Neural cell (in vitro differentiated cells): Measurements from ENCODE around the gene HTR5A. TPM values are rescaled to one million over a fixed set of nuclear protein-coding genes. Genes with fewer than 3 reads are reported as not detected.

Experiments used
- H2AFZ ChIP-seq: fragments of 200-600, 300-800 bp; sonication (generic), shearing (Covaris generic); 2 replicates; pipeline ENCODE4 v1.6.0; 2014; ENCODE audit warnings: low read depth, mild to moderate bottlenecking, antibody characterized with exemption, low read length, moderate library complexity
- H3F3A ChIP-seq: fragments of 200-600 bp; shearing (Covaris generic); 2 replicates; pipeline ENCODE4 v1.6.1; 2016; ENCODE audit warnings: mild to moderate bottlenecking, moderate library complexity, mixed read lengths, antibody characterized with exemption, low read length; ENCODE audit not compliant: insufficient read depth, poor library complexity, severe bottlenecking
- H3K27ac ChIP-seq: fragments of 200-600, 300-800 bp; sonication (generic), shearing (Covaris generic); 2 replicates; pipeline ENCODE4 v1.5.1; 2014; ENCODE audit warnings: mild to moderate bottlenecking, low read length, moderate library complexity
- H3K27me3 ChIP-seq: fragments of 300-800, 200-600 bp; sonication (generic), shearing (Covaris generic); 2 replicates; pipeline ENCODE4 v1.6.0; 2014; ENCODE audit warnings: mild to moderate bottlenecking, low read depth, low read length, moderate library complexity; ENCODE audit not compliant: insufficient read depth
- H3K36me3 ChIP-seq: fragments of 300-800, 200-600 bp; sonication (generic), shearing (Covaris generic); 2 replicates; pipeline ENCODE4 v1.5.1; 2014; ENCODE audit warnings: mild to moderate bottlenecking, antibody characterized with exemption, low read length, moderate library complexity; ENCODE audit not compliant: insufficient read depth
- H3K4me2 ChIP-seq: fragments of 300-800, 200-600 bp; sonication (generic), shearing (Covaris generic); 2 replicates; pipeline ENCODE4 v1.6.0; 2014; ENCODE audit warnings: mild to moderate bottlenecking, low read length
- H3K4me3 ChIP-seq: fragments of 300-800, 200-600 bp; sonication (generic), shearing (Covaris generic); 2 replicates; pipeline ENCODE4 v1.5.1; 2014; ENCODE audit warnings: mild to moderate bottlenecking, low read length, moderate library complexity
- H3K79me2 ChIP-seq: fragments of 200-600 bp; shearing (Covaris generic); replicated peaks from 2 replicates; pipeline ENCODE4 v1.6.0; 2014; ENCODE audit warnings: mild to moderate bottlenecking, low read length, moderate library complexity; ENCODE audit not compliant: insufficient read depth
- H3K9ac ChIP-seq: fragments of 300-800, 200-600 bp; sonication (generic), shearing (Covaris generic); 2 replicates; pipeline ENCODE4 v1.6.1; 2016; ENCODE audit warnings: mild to moderate bottlenecking, low read length, mixed read lengths
- H3K9me2 ChIP-seq: fragments of 200-600 bp; shearing (Covaris generic); 2 replicates; pipeline ENCODE4 v1.6.1; 2016; ENCODE audit warnings: mild to moderate bottlenecking, low read length, mixed read lengths; ENCODE audit not compliant: insufficient read depth
- H3K9me3 ChIP-seq: fragments of 200-600, 300-800 bp; sonication (generic), shearing (Covaris generic); 2 replicates; pipeline ENCODE4 v1.6.1; 2016; ENCODE audit warnings: mild to moderate bottlenecking, mixed run types, low read length, moderate library complexity, mixed read lengths
- H4K20me1 ChIP-seq: fragments of 200-600 bp; shearing (Covaris generic); 2 replicates; pipeline ENCODE4 v1.6.1; 2016; ENCODE audit warnings: mild to moderate bottlenecking, mixed run types; ENCODE audit not compliant: insufficient read depth
- EP300 ChIP-seq: fragments of 450-650 bp; conservative IDR thresholded peaks from 2 replicates; pipeline ENCODE4 v1.6.1; 2014; ENCODE audit warnings: antibody characterized with exemption, mild to moderate bottlenecking, moderate library complexity; ENCODE audit not compliant: poor library complexity, severe bottlenecking
- EZH2 ChIP-seq: fragments of 200-600, 300-800 bp; shearing (Covaris generic), sonication (generic); IDR thresholded peaks from 2 replicates; pipeline ENCODE4 v1.6.1; 2014; ENCODE audit warnings: antibody characterized with exemption, low read length, borderline replicate concordance, mild to moderate bottlenecking; ENCODE audit not compliant: insufficient read depth, poor library complexity, severe bottlenecking
- MXI1 ChIP-seq: fragments of 450-650 bp; conservative IDR thresholded peaks from 2 replicates; pipeline ENCODE4 v1.6.1; 2014; ENCODE audit warnings: antibody characterized with exemption, mild to moderate bottlenecking; ENCODE audit not compliant: poor library complexity, severe bottlenecking
- POLR2AphosphoS5 ChIP-seq: IDR thresholded peaks from 2 replicates; pipeline ENCODE4 v1.6.1; 2012
- RAD21 ChIP-seq: fragments of 450-650 bp; conservative IDR thresholded peaks from 2 replicates; pipeline ENCODE4 v1.6.1; 2014; ENCODE audit warnings: antibody characterized with exemption, mild to moderate bottlenecking, moderate library complexity
- SMC3 ChIP-seq: fragments of 450-650 bp; conservative IDR thresholded peaks from 2 replicates; pipeline ENCODE4 v1.6.1; 2014; ENCODE audit warnings: antibody characterized with exemption, mild to moderate bottlenecking, moderate library complexity; ENCODE audit not compliant: poor library complexity
- TAF1 ChIP-seq: IDR thresholded peaks from 2 replicates; pipeline ENCODE4 v1.6.1; 2012; ENCODE audit warnings: low read depth
- polyA plus RNA-seq: library from polyadenylated mRNA; depleted of rRNA; stranded (reverse); fragments of >200 nt; gene quantifications from 2 replicates; pipeline ENCODE4 v1.2.3, GENCODE V29; 2014
- TF ChIP-seq, protein P1 (sequence below): fragments of 450-650 bp; IDR thresholded peaks from 2 replicates; pipeline ENCODE4 v1.5.1; 2014; ENCODE audit warnings: antibody characterized with exemption, mild to moderate bottlenecking, moderate library complexity; ENCODE audit not compliant: poor library complexity, severe bottlenecking
- TF ChIP-seq, protein P2 (sequence below): IDR thresholded peaks from 2 replicates; pipeline ENCODE4 v1.6.1; 2012; ENCODE audit warnings: borderline replicate concordance

HTR5A gene
- polyA plus RNA-seq, 1 donor from 2014 or later: 0.14 TPM

DNA sequence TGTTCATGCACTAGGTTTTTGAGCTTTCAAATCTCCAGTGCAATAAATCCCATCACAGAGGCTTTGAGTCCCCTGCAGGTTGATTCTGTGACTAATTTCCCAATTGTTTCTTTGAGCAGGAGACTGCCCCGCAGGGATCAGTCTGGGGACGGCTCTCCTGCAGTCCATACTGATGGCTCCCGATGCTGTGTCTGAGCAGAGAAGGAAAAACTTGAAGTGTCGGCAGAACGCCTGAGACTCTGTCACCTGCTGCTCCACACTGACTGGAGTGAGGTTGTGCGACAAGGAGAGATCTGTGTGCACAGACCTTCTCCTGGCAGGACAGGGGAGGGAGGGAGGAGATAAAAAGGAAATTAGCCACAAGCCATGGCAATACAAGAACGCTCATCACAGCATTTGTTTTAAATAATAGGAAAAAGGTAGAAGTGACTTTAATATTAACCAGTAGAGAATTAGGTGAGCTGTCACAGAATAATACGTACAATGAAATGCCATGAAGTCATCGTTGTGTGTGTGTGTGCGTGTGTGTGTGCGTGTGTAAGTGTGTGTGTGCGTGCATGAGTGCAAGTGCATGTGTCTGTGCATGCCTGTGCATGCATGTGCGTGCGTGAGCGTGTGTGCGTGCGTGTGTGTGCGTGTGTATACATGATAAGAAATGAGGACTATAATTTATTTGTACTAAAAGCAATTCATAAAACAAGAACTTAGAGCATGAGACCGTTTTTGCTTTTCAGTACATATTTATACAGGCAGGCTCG lies 38.2 kb downstream of the HTR5A start:
- Histone ChIP-seq H3K27me3 (no peaks in the 10 kb centered on the region), H2AFZ (no peak overlapping the region)

DNA sequence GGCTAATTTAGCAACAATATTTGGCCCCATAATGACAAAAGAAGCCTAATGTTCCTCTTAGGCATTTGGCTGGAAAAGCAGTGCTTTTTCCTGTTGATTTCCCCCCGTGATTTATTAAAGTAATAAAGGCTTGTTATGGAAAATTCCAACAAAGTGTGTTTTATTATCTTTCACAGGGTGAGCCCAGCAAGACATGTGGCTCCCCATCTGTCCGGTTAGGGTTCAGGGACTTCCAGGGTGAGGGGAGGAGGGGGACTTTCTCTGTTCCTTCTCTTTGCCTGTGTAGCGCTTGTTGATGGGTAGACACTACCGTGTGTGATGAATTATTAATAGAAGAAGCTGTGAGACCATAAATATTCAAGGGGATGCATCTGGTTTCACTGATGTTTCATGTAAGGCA lies 39.0 kb downstream of the HTR5A start:
- Histone ChIP-seq H2AFZ (no peak overlapping the region), H3K9ac (peak overlapping the region; percentile 24), H3F3A (peaks cover 4% of the 10 kb centered on the region), H3K27ac (peak overlapping the region; percentile 52), H3K9me3 (no peaks in the 10 kb centered on the region), H4K20me1 (no peaks in the 10 kb centered on the region), H3K4me2 (peak overlapping the region; percentile 6), H3K36me3 (no peaks in the 10 kb centered on the region), H3K79me2 (no peaks in the 10 kb centered on the region), H3K9me2 (no peaks in the 10 kb centered on the region), H3K4me3 (peak overlapping the region; percentile 41), H3K27me3 (no peaks in the 10 kb centered on the region)
- TF ChIP-seq TAF1 (no peak), RAD21 (no peak), EP300 (no peak), MXI1 (no peak), POLR2AphosphoS5 (no peak), SMC3 (no peak), EZH2 (no peak)
- TF ChIP-seq, protein P1, sequence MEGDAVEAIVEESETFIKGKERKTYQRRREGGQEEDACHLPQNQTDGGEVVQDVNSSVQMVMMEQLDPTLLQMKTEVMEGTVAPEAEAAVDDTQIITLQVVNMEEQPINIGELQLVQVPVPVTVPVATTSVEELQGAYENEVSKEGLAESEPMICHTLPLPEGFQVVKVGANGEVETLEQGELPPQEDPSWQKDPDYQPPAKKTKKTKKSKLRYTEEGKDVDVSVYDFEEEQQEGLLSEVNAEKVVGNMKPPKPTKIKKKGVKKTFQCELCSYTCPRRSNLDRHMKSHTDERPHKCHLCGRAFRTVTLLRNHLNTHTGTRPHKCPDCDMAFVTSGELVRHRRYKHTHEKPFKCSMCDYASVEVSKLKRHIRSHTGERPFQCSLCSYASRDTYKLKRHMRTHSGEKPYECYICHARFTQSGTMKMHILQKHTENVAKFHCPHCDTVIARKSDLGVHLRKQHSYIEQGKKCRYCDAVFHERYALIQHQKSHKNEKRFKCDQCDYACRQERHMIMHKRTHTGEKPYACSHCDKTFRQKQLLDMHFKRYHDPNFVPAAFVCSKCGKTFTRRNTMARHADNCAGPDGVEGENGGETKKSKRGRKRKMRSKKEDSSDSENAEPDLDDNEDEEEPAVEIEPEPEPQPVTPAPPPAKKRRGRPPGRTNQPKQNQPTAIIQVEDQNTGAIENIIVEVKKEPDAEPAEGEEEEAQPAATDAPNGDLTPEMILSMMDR: no peak
- TF ChIP-seq, protein P2, sequence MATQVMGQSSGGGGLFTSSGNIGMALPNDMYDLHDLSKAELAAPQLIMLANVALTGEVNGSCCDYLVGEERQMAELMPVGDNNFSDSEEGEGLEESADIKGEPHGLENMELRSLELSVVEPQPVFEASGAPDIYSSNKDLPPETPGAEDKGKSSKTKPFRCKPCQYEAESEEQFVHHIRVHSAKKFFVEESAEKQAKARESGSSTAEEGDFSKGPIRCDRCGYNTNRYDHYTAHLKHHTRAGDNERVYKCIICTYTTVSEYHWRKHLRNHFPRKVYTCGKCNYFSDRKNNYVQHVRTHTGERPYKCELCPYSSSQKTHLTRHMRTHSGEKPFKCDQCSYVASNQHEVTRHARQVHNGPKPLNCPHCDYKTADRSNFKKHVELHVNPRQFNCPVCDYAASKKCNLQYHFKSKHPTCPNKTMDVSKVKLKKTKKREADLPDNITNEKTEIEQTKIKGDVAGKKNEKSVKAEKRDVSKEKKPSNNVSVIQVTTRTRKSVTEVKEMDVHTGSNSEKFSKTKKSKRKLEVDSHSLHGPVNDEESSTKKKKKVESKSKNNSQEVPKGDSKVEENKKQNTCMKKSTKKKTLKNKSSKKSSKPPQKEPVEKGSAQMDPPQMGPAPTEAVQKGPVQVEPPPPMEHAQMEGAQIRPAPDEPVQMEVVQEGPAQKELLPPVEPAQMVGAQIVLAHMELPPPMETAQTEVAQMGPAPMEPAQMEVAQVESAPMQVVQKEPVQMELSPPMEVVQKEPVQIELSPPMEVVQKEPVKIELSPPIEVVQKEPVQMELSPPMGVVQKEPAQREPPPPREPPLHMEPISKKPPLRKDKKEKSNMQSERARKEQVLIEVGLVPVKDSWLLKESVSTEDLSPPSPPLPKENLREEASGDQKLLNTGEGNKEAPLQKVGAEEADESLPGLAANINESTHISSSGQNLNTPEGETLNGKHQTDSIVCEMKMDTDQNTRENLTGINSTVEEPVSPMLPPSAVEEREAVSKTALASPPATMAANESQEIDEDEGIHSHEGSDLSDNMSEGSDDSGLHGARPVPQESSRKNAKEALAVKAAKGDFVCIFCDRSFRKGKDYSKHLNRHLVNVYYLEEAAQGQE: no peak

More for the DNA sequence above, 38.2 kb downstream of the HTR5A start:
- H3K9me3 ChIP-seq: no peaks in the 10 kb centered on the region
- H4K20me1 ChIP-seq: no peaks in the 10 kb centered on the region
- H3K4me3 ChIP-seq: peak overlapping the region; percentile 26
- H3K9me2 ChIP-seq: no peaks in the 10 kb centered on the region
- H3K9ac ChIP-seq: peak overlapping the region; percentile 24
- H3K36me3 ChIP-seq: no peaks in the 10 kb centered on the region
- H3K79me2 ChIP-seq: no peaks in the 10 kb centered on the region
- H3F3A ChIP-seq: peaks cover 4% of the 10 kb centered on the region
- TF ChIP-seq EZH2 (no peak), POLR2AphosphoS5 (peak; percentile 44), EP300 (peak; percentile 38), TAF1 (no peak)
- peak overlapping the region; percentile 52 for H3K27ac ChIP-seq
- H3K4me2 ChIP-seq: peak overlapping the region; percentile 19
